Liver (tissue), 9 donors: ENCODE measurements around the gene ROPN1. TPM values are rescaled to one million over a fixed set of nuclear protein-coding genes. Genes with fewer than 3 reads are reported as not detected.

Experiments
- DNase-seq: peaks from one replicate; pipeline ENCODE4 v3.0.0-alpha.2; 2017; ENCODE audit warnings: low spot score
- H3K27ac ChIP-seq, 2 donors: one replicate each; pipeline ENCODE4 v1.7.0; 2013; ENCODE audit warnings: inconsistent platforms in 2 of 2, low read length in 2 of 2, control low read depth in 1 of 2, low read depth in 1 of 2, mild to moderate bottlenecking in 1 of 2
- H3K27me3 ChIP-seq, 4 donors: one replicate each; pipeline versions ENCODE4 v1.6.1 to v1.7.0; 2013; ENCODE audit warnings: low read length in 3 of 4, inconsistent platforms in 1 of 4, mild to moderate bottlenecking in 1 of 4, moderate library complexity in 1 of 4; ENCODE audit not compliant: control insufficient read depth in 4 of 4, insufficient read depth in 4 of 4
- H3K36me3 ChIP-seq, 4 donors: one replicate each; pipeline versions ENCODE4 v1.6.1 to v1.7.0; 2013; ENCODE audit warnings: low read length in 3 of 4, mild to moderate bottlenecking in 3 of 4, low read depth in 1 of 4, moderate library complexity in 1 of 4; ENCODE audit not compliant: control insufficient read depth in 4 of 4, insufficient read depth in 3 of 4
- H3K4me1 ChIP-seq, 4 donors: one replicate each; pipeline versions ENCODE4 v1.6.1 to v1.7.0; 2013; ENCODE audit warnings: low read length in 3 of 4, mild to moderate bottlenecking in 3 of 4, moderate library complexity in 1 of 4; ENCODE audit not compliant: control insufficient read depth in 4 of 4, insufficient read depth in 4 of 4
- H3K4me3 ChIP-seq, 3 donors: one replicate each; pipeline versions ENCODE4 v1.6.1 to v1.7.0; 2013; ENCODE audit warnings: low read length in 3 of 3, control low read depth in 1 of 3, low read depth in 1 of 3, mild to moderate bottlenecking in 1 of 3
- H3K9ac ChIP-seq, 2 donors: one replicate each; pipeline ENCODE4 v1.7.0; 2013; ENCODE audit warnings: low read length in 2 of 2, mild to moderate bottlenecking in 2 of 2, moderate library complexity in 2 of 2, control low read depth in 1 of 2, low read depth in 1 of 2
- H3K9me3 ChIP-seq, 4 donors: one replicate each; pipeline versions ENCODE4 v1.6.1 to v1.7.0; 2013; ENCODE audit warnings: low read length in 3 of 4; ENCODE audit not compliant: control insufficient read depth in 4 of 4
- ATF3 ChIP-seq: IDR thresholded peaks from 2 replicates; pipeline ENCODE4 v1.6.1; 2016; ENCODE audit warnings: antibody characterized with exemption
- CTCF ChIP-seq: fragments of 150-350 bp; IDR thresholded peaks from 2 replicates; pipeline ENCODE4 v1.5.1; 2017; ENCODE audit warnings: improper control_type of control experiment, low read depth, low read length; ENCODE audit not compliant: missing input control
- EGR1 ChIP-seq, 2 donors: IDR thresholded peaks; 2 replicates each; pipeline ENCODE4 v1.6.1; 2016 to 2018; ENCODE audit warnings: antibody characterized with exemption in 2 of 2, low read depth in 2 of 2
- FOXA1 ChIP-seq: IDR thresholded peaks from 2 replicates; pipeline ENCODE4 v1.6.1; 2016; ENCODE audit warnings: antibody characterized with exemption
- FOXA2 ChIP-seq: IDR thresholded peaks from 2 replicates; pipeline ENCODE4 v1.6.1; 2016; ENCODE audit warnings: antibody characterized with exemption
- HNF4A ChIP-seq, 2 donors: conservative IDR thresholded peaks; 2 replicates each; pipeline ENCODE4 v1.6.1; 2016; ENCODE audit warnings: antibody characterized with exemption in 2 of 2, mild to moderate bottlenecking in 2 of 2
- HNF4G ChIP-seq: IDR thresholded peaks from 2 replicates; pipeline ENCODE4 v1.6.1; 2016; ENCODE audit warnings: antibody characterized with exemption
- JUND ChIP-seq, 2 donors: IDR thresholded peaks; 2 replicates each; pipeline ENCODE4 v1.6.1; 2016; ENCODE audit warnings: antibody characterized with exemption in 2 of 2
- MAX ChIP-seq: IDR thresholded peaks from 2 replicates; pipeline ENCODE4 v1.6.1; 2016; ENCODE audit warnings: antibody characterized with exemption
- NR2F2 ChIP-seq: IDR thresholded peaks from 2 replicates; pipeline ENCODE4 v1.6.1; 2016; ENCODE audit warnings: antibody characterized with exemption
- RAD21 ChIP-seq, 2 donors: IDR thresholded peaks; 2 replicates each; pipeline ENCODE4 v1.6.1; 2016; ENCODE audit warnings: antibody characterized with exemption in 2 of 2, mild to moderate bottlenecking in 2 of 2
- REST ChIP-seq: IDR thresholded peaks from 2 replicates; pipeline ENCODE4 v1.6.1; 2016; ENCODE audit warnings: antibody characterized with exemption, mild to moderate bottlenecking
- RXRA ChIP-seq, 2 donors: IDR thresholded peaks; 2 replicates each; pipeline ENCODE4 v1.6.1; 2017 to 2018; ENCODE audit warnings: antibody characterized with exemption in 2 of 2, mild to moderate bottlenecking in 1 of 2
- SP1 ChIP-seq: IDR thresholded peaks from 2 replicates; pipeline ENCODE4 v1.6.1; 2018; ENCODE audit warnings: antibody characterized with exemption, mild to moderate bottlenecking
- TAF1 ChIP-seq: conservative IDR thresholded peaks from 2 replicates; pipeline ENCODE4 v1.6.1; 2016; ENCODE audit warnings: antibody characterized with exemption, mild to moderate bottlenecking
- YY1 ChIP-seq: IDR thresholded peaks from 2 replicates; pipeline ENCODE4 v1.6.1; 2016; ENCODE audit warnings: antibody characterized with exemption, mild to moderate bottlenecking
- WGBS: extraction: QIAGEN DNeasy Blood & Tissue Kit; methylation state at CpG from one replicate; pipeline ENCODE4 v1.1.7; 2013; 5-methylcytosine and 5-hydroxymethylcytosine counted together
- polyA plus RNA-seq, 2 donors: library from polyadenylated mRNA; stranded (reverse) in 1 of 2; unstranded in 1 of 2; fragments of 200-250 nt in 1 of 2; fragments of >200 nt in 1 of 2; fragmentation: Nextera tagmentation in 1 of 2; extraction: Ambion mirVana in 1 of 2; gene quantifications; one replicate each; pipeline versions ENCODE4 v1.2.1 to v1.2.3, GENCODE V29; 2013 to 2015
- total RNA-seq, 2 donors: library from RNA; depleted of rRNA; stranded (reverse); fragments of >200 nt; gene quantifications; one replicate each; pipeline ENCODE4 v1.2.3, GENCODE V29; 2014
- donor health status: healthy.
- donor health status: healthy.
- donor health status: healthy.
- donor health status: healthy.
- donor health status: healthy.

Gene ROPN1
- total and polyA plus RNA-seq, 4 donors = not detected

GRCh38 chr3:124034844-124035152, 42.9 kb upstream of the ROPN1 start:
- Histone ChIP-seq H3K27ac (no peak overlapping the region), H3K36me3 (no peaks in the 10 kb centered on the region), H3K4me1 (peaks cover 2 to 15% (median 9%) of the 10 kb centered on the region in 4 donors), H3K9me3 (no peaks in the 10 kb centered on the region), H3K9ac (no peak overlapping the region), H3K27me3 (peaks cover 0 to 7% (median 0%) of the 10 kb centered on the region in 4 donors), H3K4me3 (peak overlapping the region in 1 of 3 donors; percentile 79)
- WGBS = 38% methylated on average over 1 of the region's 1 CpG
- DNase-seq = no peak
- TF ChIP-seq NR2F2 (peak; percentile 52), ATF3 (no peak)

- H3K4me3 ChIP-seq = peak overlapping the region; percentile 22 to 79 (median 45)
- TF ChIP-seq HNF4G (no peak), EGR1 (IDR thresholded peaks at IDR 0.05; ENCODE audit: low read depth in 2 of 2) (no peak)
- peaks cover 0 to 7% (median 0%) of the 10 kb centered on the region in 4 donors for H3K27me3 ChIP-seq
- no peak overlapping the region for H3K9ac ChIP-seq
- H3K9me3 ChIP-seq = no peaks in the 10 kb centered on the region
- peaks cover 2 to 15% (median 9%) of the 10 kb centered on the region in 4 donors for H3K4me1 ChIP-seq
- H3K36me3 ChIP-seq = no peaks in the 10 kb centered on the region
- peak overlapping the region in 1 of 2 donors; percentile 45 for H3K27ac ChIP-seq
- WGBS = 8% methylated on average over 47 of the region's 47 CpGs
- DNase-seq = no peak
Measured at GRCh38 chr3:124034016-124034843, 42.3 kb upstream of the ROPN1 start.

- DNase-seq = no peak
- no peak for TF ChIP-seq REST
- no peak for TF ChIP-seq YY1
- TF ChIP-seq FOXA1 = no peak
- no peak for TF ChIP-seq HNF4A (conservative IDR thresholded peaks at IDR 0.05)
- TF ChIP-seq JUND (IDR thresholded peaks at IDR 0.05) = no peak
- TF ChIP-seq RXRA (IDR thresholded peaks at IDR 0.05) = no peak
- TF ChIP-seq SP1 = no peak
- TF ChIP-seq ATF3 = no peak
- TF ChIP-seq RAD21 (IDR thresholded peaks at IDR 0.05) = no peak
- no peak for TF ChIP-seq CTCF
- no peak for TF ChIP-seq TAF1
- TF ChIP-seq EGR1 (IDR thresholded peaks at IDR 0.05; ENCODE audit: low read depth in 2 of 2) = no peak
- no peak for TF ChIP-seq FOXA2
- no peak for TF ChIP-seq NR2F2
- TF ChIP-seq HNF4G = no peak
- no peak for TF ChIP-seq MAX
Measured at GRCh38 chr3:124033360-124034015, 41.6 kb upstream of the ROPN1 start, which contains the start of gene KALRN. Gene KALRN, plus strand, starts transcription at chr3:124033369.

More at GRCh38 chr3:124033360-124034015, 41.6 kb upstream of the ROPN1 start, which contains the start of gene KALRN:
- Histone ChIP-seq H3K9me3 (no peaks in the 10 kb centered on the region), H3K9ac (peak within 1 kb of the TSS in 1 of 2 donors; percentile 7), H3K27me3 (peaks cover 0 to 7% (median 0%) of the 10 kb centered on the region in 4 donors), H3K4me3 (peak within 1 kb of the TSS; percentile 23 to 79 (median 45)), H3K4me1 (peaks cover 2 to 15% (median 9%) of the 10 kb centered on the region in 4 donors), H3K27ac (peak within 1 kb of the TSS; percentile 9 to 45), H3K36me3 (no peaks in the 10 kb centered on the region)
- 2% methylated on average over 63 of the region's 63 CpGs for WGBS
